Liver (tissue), 9 donors: ENCODE data around the gene TRDMT1. TPM values are rescaled to one million over a fixed set of nuclear protein-coding genes. Genes with fewer than 3 reads are reported as not detected.

ENCODE experiments used
- DNase-seq: peaks from one replicate; pipeline ENCODE4 v3.0.0-alpha.2; 2017; ENCODE audit warnings: low spot score
- H3K27ac ChIP-seq, 2 donors: one replicate each; pipeline ENCODE4 v1.7.0; 2013; ENCODE audit warnings: inconsistent platforms in 2 of 2, low read length in 2 of 2, control low read depth in 1 of 2, low read depth in 1 of 2, mild to moderate bottlenecking in 1 of 2
- H3K27me3 ChIP-seq, 4 donors: one replicate each; pipeline versions ENCODE4 v1.6.1 to v1.7.0; 2013; ENCODE audit warnings: low read length in 3 of 4, inconsistent platforms in 1 of 4, mild to moderate bottlenecking in 1 of 4, moderate library complexity in 1 of 4; ENCODE audit not compliant: control insufficient read depth in 4 of 4, insufficient read depth in 4 of 4
- H3K36me3 ChIP-seq, 4 donors: one replicate each; pipeline versions ENCODE4 v1.6.1 to v1.7.0; 2013; ENCODE audit warnings: low read length in 3 of 4, mild to moderate bottlenecking in 3 of 4, low read depth in 1 of 4, moderate library complexity in 1 of 4; ENCODE audit not compliant: control insufficient read depth in 4 of 4, insufficient read depth in 3 of 4
- H3K4me1 ChIP-seq, 4 donors: one replicate each; pipeline versions ENCODE4 v1.6.1 to v1.7.0; 2013; ENCODE audit warnings: low read length in 3 of 4, mild to moderate bottlenecking in 3 of 4, moderate library complexity in 1 of 4; ENCODE audit not compliant: control insufficient read depth in 4 of 4, insufficient read depth in 4 of 4
- H3K4me3 ChIP-seq, 3 donors: one replicate each; pipeline versions ENCODE4 v1.6.1 to v1.7.0; 2013; ENCODE audit warnings: low read length in 3 of 3, control low read depth in 1 of 3, low read depth in 1 of 3, mild to moderate bottlenecking in 1 of 3
- H3K9ac ChIP-seq, 2 donors: one replicate each; pipeline ENCODE4 v1.7.0; 2013; ENCODE audit warnings: low read length in 2 of 2, mild to moderate bottlenecking in 2 of 2, moderate library complexity in 2 of 2, control low read depth in 1 of 2, low read depth in 1 of 2
- H3K9me3 ChIP-seq, 4 donors: one replicate each; pipeline versions ENCODE4 v1.6.1 to v1.7.0; 2013; ENCODE audit warnings: low read length in 3 of 4; ENCODE audit not compliant: control insufficient read depth in 4 of 4
- EGR1 ChIP-seq, 2 donors: IDR thresholded peaks; 2 replicates each; pipeline ENCODE4 v1.6.1; 2016 to 2018; ENCODE audit warnings: antibody characterized with exemption in 2 of 2, low read depth in 2 of 2
- FOXA1 ChIP-seq: IDR thresholded peaks from 2 replicates; pipeline ENCODE4 v1.6.1; 2016; ENCODE audit warnings: antibody characterized with exemption
- FOXA2 ChIP-seq: IDR thresholded peaks from 2 replicates; pipeline ENCODE4 v1.6.1; 2016; ENCODE audit warnings: antibody characterized with exemption
- GABPA ChIP-seq, 2 donors: IDR thresholded peaks in 1 of 2; conservative IDR thresholded peaks in 1 of 2; 2 replicates each; pipeline ENCODE4 v1.6.1; 2016; ENCODE audit warnings: antibody characterized with exemption in 2 of 2, mild to moderate bottlenecking in 1 of 2, moderate library complexity in 1 of 2
- HNF4A ChIP-seq, 2 donors: conservative IDR thresholded peaks; 2 replicates each; pipeline ENCODE4 v1.6.1; 2016; ENCODE audit warnings: antibody characterized with exemption in 2 of 2, mild to moderate bottlenecking in 2 of 2
- HNF4G ChIP-seq: IDR thresholded peaks from 2 replicates; pipeline ENCODE4 v1.6.1; 2016; ENCODE audit warnings: antibody characterized with exemption
- JUND ChIP-seq, 2 donors: IDR thresholded peaks; 2 replicates each; pipeline ENCODE4 v1.6.1; 2016; ENCODE audit warnings: antibody characterized with exemption in 2 of 2
- NR2F2 ChIP-seq: IDR thresholded peaks from 2 replicates; pipeline ENCODE4 v1.6.1; 2016; ENCODE audit warnings: antibody characterized with exemption
- RAD21 ChIP-seq, 2 donors: IDR thresholded peaks; 2 replicates each; pipeline ENCODE4 v1.6.1; 2016; ENCODE audit warnings: antibody characterized with exemption in 2 of 2, mild to moderate bottlenecking in 2 of 2
- RXRA ChIP-seq, 2 donors: IDR thresholded peaks; 2 replicates each; pipeline ENCODE4 v1.6.1; 2017 to 2018; ENCODE audit warnings: antibody characterized with exemption in 2 of 2, mild to moderate bottlenecking in 1 of 2
- SP1 ChIP-seq: IDR thresholded peaks from 2 replicates; pipeline ENCODE4 v1.6.1; 2018; ENCODE audit warnings: antibody characterized with exemption, mild to moderate bottlenecking
- TAF1 ChIP-seq: conservative IDR thresholded peaks from 2 replicates; pipeline ENCODE4 v1.6.1; 2016; ENCODE audit warnings: antibody characterized with exemption, mild to moderate bottlenecking
- WGBS: extraction: QIAGEN DNeasy Blood & Tissue Kit; methylation state at CpG from one replicate; pipeline ENCODE4 v1.1.7; 2013; 5-methylcytosine and 5-hydroxymethylcytosine counted together
- polyA plus RNA-seq, 2 donors: library from polyadenylated mRNA; stranded (reverse) in 1 of 2; unstranded in 1 of 2; fragments of 200-250 nt in 1 of 2; fragments of >200 nt in 1 of 2; fragmentation: Nextera tagmentation in 1 of 2; extraction: Ambion mirVana in 1 of 2; gene quantifications; one replicate each; pipeline versions ENCODE4 v1.2.1 to v1.2.3, GENCODE V29; 2013 to 2015
- total RNA-seq, 2 donors: library from RNA; depleted of rRNA; stranded (reverse); fragments of >200 nt; gene quantifications; one replicate each; pipeline ENCODE4 v1.2.3, GENCODE V29; 2014
- TF ChIP-seq, protein P1 (sequence below): IDR thresholded peaks from 2 replicates; pipeline ENCODE4 v1.6.1; 2016; ENCODE audit warnings: antibody characterized with exemption
- TF ChIP-seq, protein P2 (sequence below): IDR thresholded peaks from 2 replicates; pipeline ENCODE4 v1.6.1; 2016; ENCODE audit warnings: antibody characterized with exemption, mild to moderate bottlenecking
- TF ChIP-seq, protein P3 (sequence below): IDR thresholded peaks from 2 replicates; pipeline ENCODE4 v1.6.1; 2016; ENCODE audit warnings: antibody characterized with exemption
- TF ChIP-seq, protein P4 (sequence below): IDR thresholded peaks from 2 replicates; pipeline ENCODE4 v1.6.1; 2016; ENCODE audit warnings: antibody characterized with exemption
- donor health status: healthy.
- donor health status: healthy.
- donor health status: healthy.
- donor health status: healthy.
- donor health status: healthy.

The TRDMT1 gene
- total and polyA plus RNA-seq, 4 donors = 0.38 to 2.4 (median 1.1) TPM

DNA sequence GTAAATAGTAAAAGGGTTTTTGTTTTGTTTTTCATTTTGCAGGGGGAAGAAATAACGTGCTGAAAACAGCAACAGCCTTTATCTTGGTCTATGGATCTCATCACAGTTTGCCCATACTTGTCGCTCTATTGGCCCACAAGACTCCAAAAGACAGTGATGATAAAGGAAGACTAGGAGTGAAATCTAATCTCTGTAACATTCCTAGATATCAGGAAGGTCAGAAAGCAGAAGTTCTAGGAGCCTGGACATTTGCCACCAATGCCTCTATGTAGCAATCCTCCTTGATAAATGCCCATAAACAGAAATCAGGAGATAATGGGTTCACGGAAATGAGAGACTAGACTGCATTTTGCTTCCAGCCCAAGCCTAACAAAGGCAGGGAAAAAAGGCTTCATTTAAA lies 80.8 kb downstream of the TRDMT1 start:
- WGBS = 34% methylated on average over 3 of the region's 3 CpGs
- H3K27ac ChIP-seq = no peak overlapping the region
- TF ChIP-seq HNF4A (conservative IDR thresholded peaks at IDR 0.05) (peak in 1 of 2 donors; percentile 5), SP1 (no peak)
- no peaks in the 10 kb centered on the region for H3K27me3 ChIP-seq
- H3K4me3 ChIP-seq = no peak overlapping the region
- H3K9ac ChIP-seq = no peak overlapping the region
- no peaks in the 10 kb centered on the region for H3K36me3 ChIP-seq
- peaks cover 0 to 28% (median 20%) of the 10 kb centered on the region in 4 donors for H3K4me1 ChIP-seq
- H3K9me3 ChIP-seq = no peaks in the 10 kb centered on the region
- no peak for DNase-seq

DNA sequence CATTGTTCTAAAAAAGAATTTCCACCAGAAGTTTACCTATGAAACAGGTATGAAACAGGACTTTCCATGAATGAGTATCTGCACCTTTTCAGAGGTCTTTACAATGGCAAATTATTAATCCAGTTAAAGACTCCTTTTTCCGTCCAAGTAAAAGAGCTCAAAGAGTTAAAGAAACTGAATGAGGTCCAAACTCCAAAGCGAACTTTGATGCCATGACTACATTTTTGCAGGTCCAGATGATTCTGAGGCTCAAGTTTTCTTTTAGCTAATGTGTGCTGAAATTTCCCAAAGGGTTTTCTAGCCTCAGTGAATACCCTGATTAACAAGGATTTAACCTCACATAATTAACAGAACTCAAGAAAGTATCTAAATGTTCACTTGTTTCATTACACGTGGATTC lies 81.6 kb downstream of the TRDMT1 start:
- H3K4me3 ChIP-seq = no peak overlapping the region
- H3K9me3 ChIP-seq = no peaks in the 10 kb centered on the region
- no peak overlapping the region for H3K9ac ChIP-seq
- 38% methylated on average over 3 of the region's 3 CpGs for WGBS
- H3K36me3 ChIP-seq = no peaks in the 10 kb centered on the region
- no peak overlapping the region for H3K27ac ChIP-seq
- H3K4me1 ChIP-seq = peaks cover 0 to 28% (median 20%) of the 10 kb centered on the region in 4 donors
- H3K27me3 ChIP-seq = no peaks in the 10 kb centered on the region
- no peak for DNase-seq
- peak in 1 of 2 donors; percentile 62 for TF ChIP-seq HNF4A (conservative IDR thresholded peaks at IDR 0.05)
- no peak for TF ChIP-seq JUND (IDR thresholded peaks at IDR 0.05)
- TF ChIP-seq HNF4G = no peak
- TF ChIP-seq, protein P1, sequence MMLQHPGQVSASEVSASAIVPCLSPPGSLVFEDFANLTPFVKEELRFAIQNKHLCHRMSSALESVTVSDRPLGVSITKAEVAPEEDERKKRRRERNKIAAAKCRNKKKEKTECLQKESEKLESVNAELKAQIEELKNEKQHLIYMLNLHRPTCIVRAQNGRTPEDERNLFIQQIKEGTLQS = no peak

DNA sequence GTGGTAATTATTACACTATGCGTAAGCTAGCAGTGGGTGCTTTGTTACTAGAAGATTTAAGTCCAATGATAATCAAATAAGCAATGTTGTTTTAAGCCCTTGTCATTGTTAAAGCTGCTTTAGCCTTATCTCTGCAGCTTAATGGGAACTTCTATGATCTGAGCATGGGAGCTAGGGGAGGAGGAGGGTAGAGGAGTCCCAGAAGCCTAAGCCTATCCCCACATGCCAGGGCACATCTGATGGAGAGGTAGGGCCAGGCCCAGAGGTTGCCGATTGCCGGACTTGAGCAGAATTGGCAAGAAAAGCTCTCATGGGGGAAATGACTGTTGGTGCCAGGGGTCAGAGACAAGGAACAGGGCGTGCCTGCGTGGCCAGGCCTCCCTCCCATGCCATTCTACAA lies 85.3 kb downstream of the TRDMT1 start:
- H3K4me3 ChIP-seq = no peak overlapping the region
- no peaks in the 10 kb centered on the region for H3K36me3 ChIP-seq
- no peak overlapping the region for H3K27ac ChIP-seq
- 91% methylated on average over 5 of the region's 5 CpGs for WGBS
- peaks cover 0 to 28% (median 20%) of the 10 kb centered on the region in 4 donors for H3K4me1 ChIP-seq
- no peaks in the 10 kb centered on the region for H3K9me3 ChIP-seq
- H3K9ac ChIP-seq = no peak overlapping the region
- TF ChIP-seq HNF4A (conservative IDR thresholded peaks at IDR 0.05) = no peak
- no peaks in the 10 kb centered on the region for H3K27me3 ChIP-seq
- DNase-seq = no peak

DNA sequence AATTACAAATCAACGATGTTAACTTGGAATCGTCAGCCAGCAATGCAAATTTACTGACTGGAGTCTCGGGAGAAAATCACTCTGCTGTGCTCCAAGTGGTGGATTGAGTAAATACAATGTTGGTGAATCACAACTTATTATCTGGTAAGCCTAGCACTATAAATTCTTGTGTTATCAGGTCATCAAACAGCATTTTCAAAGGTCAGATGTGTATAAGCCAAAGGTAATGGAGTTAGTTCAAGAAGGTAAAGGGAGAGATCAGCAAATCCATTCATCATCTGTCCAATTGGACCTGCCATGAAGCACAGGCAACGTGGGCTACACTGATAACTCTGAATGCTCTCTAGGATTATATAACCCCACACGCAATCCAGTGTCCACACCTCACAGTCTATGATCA lies 85.8 kb downstream of the TRDMT1 start:
- DNase-seq = no peak
- TF ChIP-seq GABPA (IDR thresholded peaks at IDR 0.05 in 1 of 2, conservative IDR thresholded peaks at IDR 0.05 in 1 of 2) (no peak), FOXA2 (no peak), RAD21 (IDR thresholded peaks at IDR 0.05) (no peak), HNF4G (no peak), HNF4A (conservative IDR thresholded peaks at IDR 0.05) (no peak), RXRA (IDR thresholded peaks at IDR 0.05) (no peak), EGR1 (IDR thresholded peaks at IDR 0.05; ENCODE audit: low read depth in 2 of 2) (no peak), FOXA1 (no peak), NR2F2 (no peak), TAF1 (no peak)
- TF ChIP-seq, protein P2, sequence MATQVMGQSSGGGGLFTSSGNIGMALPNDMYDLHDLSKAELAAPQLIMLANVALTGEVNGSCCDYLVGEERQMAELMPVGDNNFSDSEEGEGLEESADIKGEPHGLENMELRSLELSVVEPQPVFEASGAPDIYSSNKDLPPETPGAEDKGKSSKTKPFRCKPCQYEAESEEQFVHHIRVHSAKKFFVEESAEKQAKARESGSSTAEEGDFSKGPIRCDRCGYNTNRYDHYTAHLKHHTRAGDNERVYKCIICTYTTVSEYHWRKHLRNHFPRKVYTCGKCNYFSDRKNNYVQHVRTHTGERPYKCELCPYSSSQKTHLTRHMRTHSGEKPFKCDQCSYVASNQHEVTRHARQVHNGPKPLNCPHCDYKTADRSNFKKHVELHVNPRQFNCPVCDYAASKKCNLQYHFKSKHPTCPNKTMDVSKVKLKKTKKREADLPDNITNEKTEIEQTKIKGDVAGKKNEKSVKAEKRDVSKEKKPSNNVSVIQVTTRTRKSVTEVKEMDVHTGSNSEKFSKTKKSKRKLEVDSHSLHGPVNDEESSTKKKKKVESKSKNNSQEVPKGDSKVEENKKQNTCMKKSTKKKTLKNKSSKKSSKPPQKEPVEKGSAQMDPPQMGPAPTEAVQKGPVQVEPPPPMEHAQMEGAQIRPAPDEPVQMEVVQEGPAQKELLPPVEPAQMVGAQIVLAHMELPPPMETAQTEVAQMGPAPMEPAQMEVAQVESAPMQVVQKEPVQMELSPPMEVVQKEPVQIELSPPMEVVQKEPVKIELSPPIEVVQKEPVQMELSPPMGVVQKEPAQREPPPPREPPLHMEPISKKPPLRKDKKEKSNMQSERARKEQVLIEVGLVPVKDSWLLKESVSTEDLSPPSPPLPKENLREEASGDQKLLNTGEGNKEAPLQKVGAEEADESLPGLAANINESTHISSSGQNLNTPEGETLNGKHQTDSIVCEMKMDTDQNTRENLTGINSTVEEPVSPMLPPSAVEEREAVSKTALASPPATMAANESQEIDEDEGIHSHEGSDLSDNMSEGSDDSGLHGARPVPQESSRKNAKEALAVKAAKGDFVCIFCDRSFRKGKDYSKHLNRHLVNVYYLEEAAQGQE = no peak
- TF ChIP-seq, protein P3, sequence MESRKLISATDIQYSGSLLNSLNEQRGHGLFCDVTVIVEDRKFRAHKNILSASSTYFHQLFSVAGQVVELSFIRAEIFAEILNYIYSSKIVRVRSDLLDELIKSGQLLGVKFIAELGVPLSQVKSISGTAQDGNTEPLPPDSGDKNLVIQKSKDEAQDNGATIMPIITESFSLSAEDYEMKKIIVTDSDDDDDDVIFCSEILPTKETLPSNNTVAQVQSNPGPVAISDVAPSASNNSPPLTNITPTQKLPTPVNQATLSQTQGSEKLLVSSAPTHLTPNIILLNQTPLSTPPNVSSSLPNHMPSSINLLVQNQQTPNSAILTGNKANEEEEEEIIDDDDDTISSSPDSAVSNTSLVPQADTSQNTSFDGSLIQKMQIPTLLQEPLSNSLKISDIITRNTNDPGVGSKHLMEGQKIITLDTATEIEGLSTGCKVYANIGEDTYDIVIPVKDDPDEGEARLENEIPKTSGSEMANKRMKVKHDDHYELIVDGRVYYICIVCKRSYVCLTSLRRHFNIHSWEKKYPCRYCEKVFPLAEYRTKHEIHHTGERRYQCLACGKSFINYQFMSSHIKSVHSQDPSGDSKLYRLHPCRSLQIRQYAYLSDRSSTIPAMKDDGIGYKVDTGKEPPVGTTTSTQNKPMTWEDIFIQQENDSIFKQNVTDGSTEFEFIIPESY = no peak
- TF ChIP-seq, protein P4, sequence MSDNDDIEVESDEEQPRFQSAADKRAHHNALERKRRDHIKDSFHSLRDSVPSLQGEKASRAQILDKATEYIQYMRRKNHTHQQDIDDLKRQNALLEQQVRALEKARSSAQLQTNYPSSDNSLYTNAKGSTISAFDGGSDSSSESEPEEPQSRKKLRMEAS = no peak
- TF ChIP-seq, protein P1 = no peak

More for the DNA sequence above, 85.8 kb downstream of the TRDMT1 start:
- peaks cover 0 to 25% (median 18%) of the 10 kb centered on the region in 4 donors for H3K4me1 ChIP-seq
- WGBS = 70% methylated on average over 5 of the region's 5 CpGs
- H3K9ac ChIP-seq = no peak overlapping the region
- H3K4me3 ChIP-seq = no peak overlapping the region
- no peaks in the 10 kb centered on the region for H3K27me3 ChIP-seq
- no peaks in the 10 kb centered on the region for H3K9me3 ChIP-seq
- no peak overlapping the region for H3K27ac ChIP-seq
- H3K36me3 ChIP-seq = no peaks in the 10 kb centered on the region
